IPS-18c (cell line): ENCODE data around the gene CHML.

Source experiments
- H3K4me3 ChIP-seq: 2 replicates; pipeline ENCODE4 v1.7.0; 2013; ENCODE audit warnings: low read depth, mild to moderate bottlenecking, low read length, moderate library complexity; ENCODE audit not compliant: insufficient read depth
- H3K9me3 ChIP-seq: one replicate; pipeline ENCODE4 v1.6.1; 2013; ENCODE audit warnings: mild to moderate bottlenecking, low read length, moderate library complexity; ENCODE audit not compliant: control insufficient read depth, insufficient read depth

CHML gene

GRCh38 chr1:241654019-241654418, 13.8 kb upstream of the CHML start:
- H3K4me3 ChIP-seq, result no peak overlapping the region
- H3K9me3 ChIP-seq, result no peaks in the 10 kb centered on the region

DNA sequence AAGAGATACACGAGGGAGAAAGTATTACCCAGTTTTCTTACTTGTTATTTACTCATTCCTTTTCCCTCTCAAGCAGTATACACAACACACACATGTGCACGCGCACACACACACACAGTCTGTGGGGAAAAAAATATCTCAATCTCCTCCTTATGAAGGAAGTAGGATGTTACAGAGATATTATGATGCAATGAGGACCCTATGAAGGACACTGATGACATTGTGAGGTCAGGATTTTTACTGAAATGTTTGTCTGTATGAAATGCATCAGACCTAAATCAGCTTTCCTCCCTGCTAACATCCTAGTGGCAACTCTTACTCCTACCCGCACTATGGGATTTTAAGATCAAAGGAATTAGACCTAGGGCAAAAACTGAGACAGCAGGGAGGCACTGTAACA, 11.8 kb upstream of the CHML start, which contains the start of gene WDR64:
WDR64 (plus strand) TSS at position 270 of the 400 bp plus-strand sequence. CDS start 204 bp downstream, outside the sequence.
- Histone ChIP-seq H3K9me3 (no peaks in the 10 kb centered on the region), H3K4me3 (no peak within 1 kb of the TSS)

GRCh38 chr1:241648159-241648558, 8.0 kb upstream of the CHML start:
- Histone ChIP-seq H3K9me3 (no peaks in the 10 kb centered on the region), H3K4me3 (no peak overlapping the region)

DNA sequence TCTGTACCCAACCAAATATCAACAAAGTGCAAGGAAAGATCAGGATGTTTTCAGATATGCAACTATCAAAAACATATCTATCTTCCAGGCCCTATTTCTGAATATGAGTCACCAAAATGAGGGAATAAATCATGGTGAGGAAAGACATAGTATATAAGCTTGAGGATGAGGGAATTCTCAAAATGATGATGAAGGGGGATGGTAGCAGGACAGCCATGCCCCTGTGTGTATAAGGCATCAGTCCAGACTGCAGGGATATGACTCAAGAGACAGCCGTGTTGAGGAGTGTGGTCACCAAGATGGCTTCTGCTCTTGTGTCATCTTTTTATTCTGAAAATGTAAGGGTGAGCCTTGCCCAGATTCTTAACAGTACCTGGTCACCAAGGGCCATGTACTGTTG, 7.5 kb upstream of the CHML start:
- H3K4me3 ChIP-seq, result no peak overlapping the region
- H3K9me3 ChIP-seq, result no peaks in the 10 kb centered on the region

GRCh38 chr1:241646201-241646600, 6.0 kb upstream of the CHML start:
- Histone ChIP-seq H3K9me3 (no peaks in the 10 kb centered on the region), H3K4me3 (no peak overlapping the region)

DNA sequence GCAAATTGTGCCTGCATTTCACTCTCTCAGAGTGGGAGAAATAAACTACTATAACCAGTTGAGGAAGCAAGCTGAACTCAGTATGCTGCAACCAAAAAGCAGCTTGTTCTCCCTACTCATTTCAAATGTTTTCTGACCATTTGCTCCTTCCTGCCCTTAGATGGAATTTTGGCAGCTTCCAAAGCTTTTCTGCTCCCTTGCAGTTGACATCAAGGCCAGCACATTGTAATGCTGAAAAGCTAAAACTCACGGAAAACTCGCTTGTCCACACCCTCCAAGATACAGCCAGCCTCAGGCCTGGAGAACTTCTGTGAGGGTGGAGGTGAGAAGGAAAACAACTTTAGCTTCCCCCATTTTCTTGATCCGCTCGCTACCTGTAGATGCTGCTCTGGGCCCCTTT, 5.0 kb upstream of the CHML start:
- Histone ChIP-seq H3K9me3 (no peaks in the 10 kb centered on the region), H3K4me3 (no peak overlapping the region; the same call in 1 of the 2 replicates)

DNA sequence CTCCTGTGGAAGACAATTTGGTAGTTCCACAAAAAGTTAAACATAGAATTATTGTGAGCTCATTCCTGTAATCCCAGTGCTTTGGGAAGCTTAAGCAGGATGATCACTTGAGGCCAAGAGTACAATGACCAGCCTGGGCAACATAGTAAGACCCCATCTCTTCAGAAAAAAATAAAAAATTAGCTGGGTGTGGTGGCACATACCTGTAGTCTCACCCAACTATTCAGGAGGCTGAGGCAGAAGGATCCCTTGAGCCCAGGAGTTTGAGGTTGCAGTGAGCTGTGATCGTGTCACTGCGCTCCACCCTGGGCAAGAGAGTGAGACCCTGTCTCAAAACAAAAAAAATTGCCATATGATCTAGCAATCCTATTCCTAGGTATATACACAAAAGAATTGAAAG, 4.1 kb upstream of the CHML start:
- Histone ChIP-seq H3K4me3 (no peak overlapping the region), H3K9me3 (no peaks in the 10 kb centered on the region)

- Histone ChIP-seq H3K4me3 (no peak overlapping the region), H3K9me3 (no peaks in the 10 kb centered on the region)
Measured at GRCh38 chr1:241642593-241642944, 2.4 kb upstream of the CHML start.

- no peak overlapping the region for H3K4me3 ChIP-seq
- no peaks in the 10 kb centered on the region for H3K9me3 ChIP-seq
Measured at GRCh38 chr1:241641773-241642592, 1.8 kb upstream of the CHML start.

DNA sequence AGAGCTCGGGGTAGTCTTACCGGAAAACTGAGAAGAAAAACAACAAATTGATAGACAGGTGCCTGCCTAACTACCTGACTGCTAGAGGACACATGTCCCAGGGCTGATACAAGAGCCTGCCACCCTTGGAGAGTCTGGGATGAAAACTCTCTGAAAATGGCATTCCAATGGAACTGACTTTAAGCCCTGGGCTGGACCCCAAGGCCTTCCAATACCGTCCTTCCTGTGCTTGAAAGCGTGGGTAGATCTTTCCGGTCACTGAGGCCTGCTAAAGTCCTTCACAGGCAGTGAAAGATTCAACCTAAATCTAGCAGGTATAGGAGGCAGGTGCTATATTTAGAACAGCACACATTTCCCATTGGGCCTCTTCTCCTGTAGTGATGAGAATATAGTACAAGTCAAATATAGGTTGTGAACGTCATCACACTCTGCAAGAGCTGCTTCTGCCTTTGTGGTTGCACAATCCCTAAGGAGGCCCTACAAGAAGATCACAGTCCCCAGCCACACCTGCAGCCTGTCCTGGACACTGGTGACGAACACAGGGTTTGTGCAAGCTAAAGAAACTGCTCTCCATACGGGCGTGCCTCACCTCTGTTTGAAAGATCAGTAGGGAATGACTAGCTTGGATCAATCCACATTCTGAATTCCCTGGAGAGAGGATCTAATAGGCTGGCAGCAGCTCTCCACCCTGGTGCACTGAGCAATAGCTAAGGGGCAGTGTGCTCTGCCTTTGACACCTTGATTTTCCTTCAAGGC, 876 bp upstream of the CHML start:
- H3K9me3 ChIP-seq, result no peaks in the 10 kb centered on the region
- H3K4me3 ChIP-seq, result no peak overlapping the region; the same call in 1 of the 2 replicates

- H3K9me3 ChIP-seq, result no peaks in the 10 kb centered on the region
- peak overlapping the region; percentile 91 for H3K4me3 ChIP-seq
Measured at GRCh38 chr1:241639623-241640148, 483 bp downstream of the CHML start.

DNA sequence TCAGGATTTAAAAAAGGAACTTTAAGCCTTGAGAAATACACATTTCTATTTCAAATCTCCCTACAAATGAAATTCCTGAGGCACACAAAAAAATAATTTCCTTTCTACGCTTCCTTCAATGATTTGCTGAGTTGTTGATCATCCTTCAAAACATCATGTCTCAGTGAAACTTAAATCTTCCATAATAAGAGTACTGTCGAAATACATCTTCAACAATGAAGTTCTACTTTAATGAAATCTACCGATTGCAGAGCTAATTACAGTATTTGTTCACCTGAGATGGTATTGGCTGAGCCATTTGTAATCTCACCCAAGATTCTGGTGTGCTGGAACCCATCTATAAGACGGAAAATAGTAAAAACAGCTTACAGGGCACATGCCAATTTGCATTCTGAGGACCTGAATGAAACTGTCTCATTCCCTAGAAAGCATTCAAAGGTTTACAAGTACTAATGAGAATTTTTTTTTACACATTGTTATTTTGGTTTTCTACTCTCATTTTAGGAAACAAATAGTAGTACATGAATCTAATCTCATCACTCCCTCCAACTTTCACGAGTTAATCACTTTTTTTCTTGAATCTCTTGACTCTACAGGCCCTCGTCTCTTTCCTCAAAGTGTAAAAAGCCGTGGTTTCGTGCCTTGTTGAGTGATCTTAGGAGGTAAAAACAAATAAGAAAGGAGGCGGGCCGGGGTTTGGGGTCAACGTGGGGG, 1.1 kb downstream of the CHML start:
- peak overlapping the region; percentile 91 for H3K4me3 ChIP-seq
- H3K9me3 ChIP-seq, result no peaks in the 10 kb centered on the region

DNA sequence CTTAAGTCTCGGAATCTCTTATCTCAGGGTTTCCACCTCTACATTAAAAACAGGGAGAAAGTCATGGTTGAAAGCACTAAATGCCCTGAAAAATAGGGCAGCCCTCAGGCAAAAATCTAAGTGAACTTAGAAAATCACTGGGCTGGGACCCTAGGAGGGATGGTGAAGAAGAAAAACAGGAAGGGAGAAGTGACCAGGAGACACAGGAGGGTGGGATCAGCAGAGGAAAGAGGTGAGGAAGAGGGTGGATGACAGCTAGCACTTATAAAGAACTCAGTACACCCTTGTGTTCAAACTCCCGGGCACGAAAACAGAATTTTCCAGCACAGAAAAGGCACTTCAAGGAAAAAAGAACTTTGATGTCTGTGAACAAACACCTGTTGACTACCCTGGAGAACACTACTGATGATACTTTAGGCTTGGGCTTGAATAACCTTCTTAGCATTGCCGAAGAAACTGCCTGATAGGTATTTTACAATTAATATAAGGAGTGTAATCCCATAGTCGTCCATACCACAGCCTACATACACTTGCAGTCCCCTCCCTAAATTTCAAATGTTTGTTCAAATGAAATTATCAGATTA, 2.0 kb downstream of the CHML start:
- Histone ChIP-seq H3K4me3 (peak overlapping the region; percentile 2; the same call in 1 of the 2 replicates), H3K9me3 (no peaks in the 10 kb centered on the region)

GRCh38 chr1:241637604-241638003, 2.6 kb downstream of the CHML start:
- no peaks in the 10 kb centered on the region for H3K9me3 ChIP-seq
- 0 out of 2 replicates have a peak overlapping the region, but pooled peaks have one; percentile 2 for H3K4me3 ChIP-seq

DNA sequence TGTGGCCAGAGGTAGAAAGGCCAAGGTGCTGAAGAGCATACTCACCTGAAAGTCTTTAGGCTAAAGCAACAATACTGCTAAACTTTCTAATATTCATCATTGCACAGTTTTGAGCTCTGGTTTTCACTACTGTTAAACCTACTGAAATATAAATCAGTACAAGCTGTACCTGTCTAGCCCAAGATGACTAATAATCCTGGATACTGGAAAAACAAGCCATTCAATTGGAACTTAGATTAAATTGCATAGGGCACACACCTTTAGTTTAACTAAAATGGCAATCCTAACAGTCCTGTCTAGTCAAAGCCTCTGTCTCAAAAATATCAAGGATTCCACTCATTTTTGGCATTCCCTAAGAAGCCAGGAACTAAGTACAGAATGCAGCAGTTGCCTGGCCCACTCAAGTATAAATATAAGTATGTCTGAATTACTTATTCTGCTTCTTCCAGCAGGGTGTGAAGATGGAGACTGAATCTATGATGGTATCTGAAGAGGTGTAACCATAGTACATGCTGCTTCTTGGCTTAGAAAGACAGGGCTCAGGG, 3.1 kb downstream of the CHML start:
- H3K9me3 ChIP-seq, result no peaks in the 10 kb centered on the region
- H3K4me3 ChIP-seq, result no peak overlapping the region; the same call in 1 of the 2 replicates

DNA sequence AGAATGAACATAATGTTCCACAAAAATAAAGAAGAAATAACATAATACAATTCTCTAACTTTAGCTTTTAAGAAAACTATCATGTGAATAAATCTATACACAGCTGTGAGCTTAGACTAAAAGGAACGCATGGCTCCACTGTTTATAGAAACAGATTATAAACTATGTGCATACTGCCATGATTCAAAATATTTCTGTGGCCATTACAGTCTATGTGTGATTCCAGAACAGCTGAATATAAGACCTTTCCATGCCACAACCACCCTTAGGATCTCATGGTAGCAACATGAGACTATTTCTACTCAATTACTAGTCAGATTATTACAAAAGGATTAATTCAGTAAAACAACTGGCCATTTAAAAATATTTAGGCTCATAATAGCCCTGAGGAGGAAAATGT, 3.9 kb downstream of the CHML start:
- no peak overlapping the region for H3K4me3 ChIP-seq
- H3K9me3 ChIP-seq, result no peaks in the 10 kb centered on the region
